ENCODE data around the gene KRT79.

DNA sequence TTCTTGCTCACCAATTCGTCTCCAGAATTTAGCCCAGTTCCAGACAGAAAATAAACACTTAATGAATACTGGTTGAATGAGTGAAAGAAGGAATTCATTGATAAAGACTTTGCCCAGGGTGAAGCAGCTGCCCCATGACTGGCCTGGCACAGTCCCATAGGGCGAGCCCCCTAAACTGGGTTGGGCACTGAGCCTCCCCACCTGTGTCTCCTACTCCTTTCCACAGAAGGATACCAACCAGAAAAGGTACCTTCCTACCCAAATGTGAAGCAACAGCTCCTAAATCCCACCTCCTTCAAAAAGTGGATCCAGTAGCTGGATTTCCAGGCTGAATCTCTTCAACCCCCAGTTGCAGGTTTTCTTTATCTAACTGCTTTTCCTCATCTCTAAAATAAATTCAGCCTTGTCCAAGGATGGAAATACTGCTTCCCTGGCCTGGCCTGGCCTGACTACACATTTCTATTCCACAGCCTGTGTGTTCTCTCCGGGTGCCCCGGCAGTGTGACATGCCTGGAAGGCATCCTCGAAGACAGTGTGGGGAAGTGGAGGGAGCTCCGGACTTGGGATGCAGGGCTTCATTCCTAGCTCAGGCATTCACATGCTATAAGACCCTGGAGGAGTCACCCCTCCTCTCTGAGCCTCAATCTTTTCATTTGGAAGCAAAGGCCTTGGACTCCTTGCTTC lies 45.8 kb downstream of the KRT79 start:
- TF ChIP-seq POLR2A (IDR thresholded peaks at IDR 0.05): no peak
- TF ChIP-seq, protein P1, sequence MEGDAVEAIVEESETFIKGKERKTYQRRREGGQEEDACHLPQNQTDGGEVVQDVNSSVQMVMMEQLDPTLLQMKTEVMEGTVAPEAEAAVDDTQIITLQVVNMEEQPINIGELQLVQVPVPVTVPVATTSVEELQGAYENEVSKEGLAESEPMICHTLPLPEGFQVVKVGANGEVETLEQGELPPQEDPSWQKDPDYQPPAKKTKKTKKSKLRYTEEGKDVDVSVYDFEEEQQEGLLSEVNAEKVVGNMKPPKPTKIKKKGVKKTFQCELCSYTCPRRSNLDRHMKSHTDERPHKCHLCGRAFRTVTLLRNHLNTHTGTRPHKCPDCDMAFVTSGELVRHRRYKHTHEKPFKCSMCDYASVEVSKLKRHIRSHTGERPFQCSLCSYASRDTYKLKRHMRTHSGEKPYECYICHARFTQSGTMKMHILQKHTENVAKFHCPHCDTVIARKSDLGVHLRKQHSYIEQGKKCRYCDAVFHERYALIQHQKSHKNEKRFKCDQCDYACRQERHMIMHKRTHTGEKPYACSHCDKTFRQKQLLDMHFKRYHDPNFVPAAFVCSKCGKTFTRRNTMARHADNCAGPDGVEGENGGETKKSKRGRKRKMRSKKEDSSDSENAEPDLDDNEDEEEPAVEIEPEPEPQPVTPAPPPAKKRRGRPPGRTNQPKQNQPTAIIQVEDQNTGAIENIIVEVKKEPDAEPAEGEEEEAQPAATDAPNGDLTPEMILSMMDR (IDR thresholded peaks at IDR 0.05): no peak
